ENCODE measurements around the gene DGAT2L6.

Gene DGAT2L6

GRCh38 chrX:70176938-70177533 is at the start of gene DGAT2L6:
Gene DGAT2L6 (plus strand): TSS chrX:70177483. CDS start chrX:70177583, 100 bp downstream.
- no peak for DNase-seq

GRCh38 chrX:70128071-70128470 is 49.2 kb upstream of the DGAT2L6 start:
- DNase-seq = no peak

GRCh38 chrX:70129816-70130215 is 47.5 kb upstream of the DGAT2L6 start:
- no peak for DNase-seq

- peak; percentile 21 for DNase-seq
Measured at GRCh38 chrX:70132224-70132623, 45.1 kb upstream of the DGAT2L6 start.

- no peak for DNase-seq
Measured at GRCh38 chrX:70132877-70133302, 44.4 kb upstream of the DGAT2L6 start.

- peak; percentile 88 for DNase-seq
Measured at GRCh38 chrX:70133303-70134115, 43.8 kb upstream of the DGAT2L6 start, which contains the start of gene IGBP1. Gene IGBP1 (plus strand): TSS chrX:70133447. CDS start chrX:70133948, 501 bp downstream.

- no peak for DNase-seq
Measured at GRCh38 chrX:70134116-70134477, 43.2 kb upstream of the DGAT2L6 start.

- no peak for DNase-seq
Measured at GRCh38 chrX:70138622-70139021, 38.7 kb upstream of the DGAT2L6 start.

GRCh38 chrX:70139736-70140135 is 37.5 kb upstream of the DGAT2L6 start:
- no peak for DNase-seq

GRCh38 chrX:70141373-70141772 is 35.9 kb upstream of the DGAT2L6 start:
- no peak for DNase-seq

GRCh38 chrX:70166601-70167590 is 10.4 kb upstream of the DGAT2L6 start:
- DNase-seq = no peak

- DNase-seq = no peak
Measured at GRCh38 chrX:70168238-70169188, 8.8 kb upstream of the DGAT2L6 start.

- no peak for DNase-seq
Measured at GRCh38 chrX:70169281-70169680, 8.0 kb upstream of the DGAT2L6 start.

GRCh38 chrX:70171624-70172023 is 5.7 kb upstream of the DGAT2L6 start:
- DNase-seq = no peak

- no peak for DNase-seq
Measured at GRCh38 chrX:70172221-70172620, 5.1 kb upstream of the DGAT2L6 start.

- DNase-seq = no peak
Measured at GRCh38 chrX:70172964-70173363, 4.3 kb upstream of the DGAT2L6 start.

- no peak for DNase-seq
Measured at GRCh38 chrX:70174754-70175153, 2.5 kb upstream of the DGAT2L6 start.

GRCh38 chrX:70175338-70175737 is 1.9 kb upstream of the DGAT2L6 start:
- no peak for DNase-seq

GRCh38 chrX:70183091-70183490 is 5.8 kb downstream of the DGAT2L6 start:
- no peak for DNase-seq

GRCh38 chrX:70190225-70190624 is 12.9 kb downstream of the DGAT2L6 start:
- DNase-seq = no peak

- DNase-seq = no peak
Measured at GRCh38 chrX:70196961-70197720, 19.9 kb downstream of the DGAT2L6 start.
